Measurements from ENCODE around the gene MARCHF4.

MARCHF4 gene

DNA sequence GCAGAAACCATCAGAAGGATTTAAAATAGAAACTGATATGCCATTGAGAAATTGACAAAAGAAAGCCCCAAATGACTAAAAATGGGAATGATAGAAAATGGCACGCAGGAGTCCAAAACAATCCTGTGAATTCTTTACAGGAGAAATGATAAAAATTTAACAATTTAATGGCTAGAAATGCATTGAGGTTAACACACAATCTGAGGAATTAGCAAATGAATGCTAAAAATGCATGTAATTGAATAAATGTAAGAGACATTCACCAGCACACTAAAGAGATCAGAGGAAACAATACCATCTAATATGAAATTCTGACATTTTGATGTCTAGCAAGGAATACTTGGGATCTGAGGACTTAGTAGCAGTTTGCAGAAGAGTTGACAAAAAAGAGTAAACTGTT, 37.0 kb downstream of the MARCHF4 start:
- Histone ChIP-seq H3K4me3 (ENCODE audit: low read length) (no peak overlapping the region), H3K36me3 (ENCODE audit: control insufficient read depth, insufficient read depth, low read length) (no peaks in the 10 kb centered on the region), H3K27me3 (ENCODE audit: control insufficient read depth, insufficient read depth, low read length) (no peaks in the 10 kb centered on the region), H3K4me1 (ENCODE audit: control insufficient read depth, insufficient read depth, low read length) (peaks cover 2% of the 10 kb centered on the region; the same call in 1 of the 2 replicates), H3K9me3 (ENCODE audit: control insufficient read depth, insufficient read depth, low read length) (no peaks in the 10 kb centered on the region), H3K27ac (ENCODE audit: low read length) (no peak overlapping the region)
- no CpG with 5 or more reads among the region's 1 CpG for WGBS (ENCODE audit: insufficient coverage, insufficient read length)
- no peak for DNase-seq (ENCODE audit: low read depth, low spot score)

- Histone ChIP-seq H3K4me1 (ENCODE audit: control insufficient read depth, insufficient read depth, low read length) (no peaks in the 10 kb centered on the region), H3K27me3 (ENCODE audit: control insufficient read depth, insufficient read depth, low read length) (no peaks in the 10 kb centered on the region), H3K27ac (ENCODE audit: low read length) (no peak overlapping the region), H3K36me3 (ENCODE audit: control insufficient read depth, insufficient read depth, low read length) (no peaks in the 10 kb centered on the region), H3K9me3 (ENCODE audit: control insufficient read depth, insufficient read depth, low read length) (no peaks in the 10 kb centered on the region), H3K4me3 (ENCODE audit: low read length) (no peak overlapping the region)
- no peak for DNase-seq (ENCODE audit: low read depth, low spot score)
- no CpG with 5 or more reads among the region's 5 CpGs for WGBS (ENCODE audit: insufficient coverage, insufficient read length)
These were observed 43.9 kb downstream of the MARCHF4 start for GRCh38 chr2:216328347-216328746.

GRCh38 chr2:216327447-216327935, 44.8 kb downstream of the MARCHF4 start:
- Histone ChIP-seq H3K4me3 (ENCODE audit: low read length) (no peak overlapping the region), H3K27ac (ENCODE audit: low read length) (no peak overlapping the region), H3K4me1 (ENCODE audit: control insufficient read depth, insufficient read depth, low read length) (no peaks in the 10 kb centered on the region), H3K9me3 (ENCODE audit: control insufficient read depth, insufficient read depth, low read length) (no peaks in the 10 kb centered on the region), H3K36me3 (ENCODE audit: control insufficient read depth, insufficient read depth, low read length) (no peaks in the 10 kb centered on the region), H3K27me3 (ENCODE audit: control insufficient read depth, insufficient read depth, low read length) (no peaks in the 10 kb centered on the region)
- no peak for DNase-seq (ENCODE audit: low read depth, low spot score)
- WGBS (ENCODE audit: insufficient coverage, insufficient read length), result no CpG with 5 or more reads among the region's 1 CpG
